ENCODE results near the gene NR2C2AP.

The NR2C2AP gene

DNA sequence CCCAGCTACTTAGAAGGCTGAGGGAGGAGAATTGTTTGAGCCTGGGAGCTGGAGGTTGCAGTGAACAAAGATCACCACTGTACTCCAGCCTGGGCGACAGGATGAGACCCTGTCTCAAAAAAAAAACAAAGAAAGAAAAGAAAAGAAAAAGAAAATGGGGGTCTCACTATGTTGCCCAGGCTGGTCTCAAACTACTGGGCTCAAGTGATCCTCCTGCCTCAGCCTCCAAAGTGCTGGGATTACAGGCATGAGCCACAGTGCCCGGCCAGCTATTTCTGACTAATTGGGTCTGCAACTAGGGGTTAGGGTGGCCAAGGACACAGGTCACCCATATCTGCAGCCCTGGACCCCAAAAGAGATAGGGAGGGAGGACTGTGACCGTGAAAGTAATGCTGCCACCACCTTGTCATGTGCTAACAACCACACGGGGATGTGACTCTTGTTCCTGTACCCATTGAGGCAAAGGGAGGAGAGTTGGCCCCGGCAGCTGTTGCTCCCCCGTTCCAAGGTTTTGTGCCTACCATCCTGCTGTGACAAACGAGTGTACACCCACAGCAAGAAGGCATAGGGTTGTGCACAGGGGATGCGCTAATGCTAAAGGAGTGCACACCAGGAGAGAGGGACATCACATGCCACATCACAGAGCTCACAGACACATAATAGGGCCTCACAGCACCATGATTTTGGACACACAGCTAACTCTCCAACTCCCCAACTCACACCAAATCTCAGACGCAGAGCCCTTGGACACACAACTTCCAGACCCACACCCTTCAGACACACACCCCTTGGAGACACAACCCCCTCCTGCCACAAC is 33.8 kb downstream of the NR2C2AP start:
- TF ChIP-seq, protein P1, sequence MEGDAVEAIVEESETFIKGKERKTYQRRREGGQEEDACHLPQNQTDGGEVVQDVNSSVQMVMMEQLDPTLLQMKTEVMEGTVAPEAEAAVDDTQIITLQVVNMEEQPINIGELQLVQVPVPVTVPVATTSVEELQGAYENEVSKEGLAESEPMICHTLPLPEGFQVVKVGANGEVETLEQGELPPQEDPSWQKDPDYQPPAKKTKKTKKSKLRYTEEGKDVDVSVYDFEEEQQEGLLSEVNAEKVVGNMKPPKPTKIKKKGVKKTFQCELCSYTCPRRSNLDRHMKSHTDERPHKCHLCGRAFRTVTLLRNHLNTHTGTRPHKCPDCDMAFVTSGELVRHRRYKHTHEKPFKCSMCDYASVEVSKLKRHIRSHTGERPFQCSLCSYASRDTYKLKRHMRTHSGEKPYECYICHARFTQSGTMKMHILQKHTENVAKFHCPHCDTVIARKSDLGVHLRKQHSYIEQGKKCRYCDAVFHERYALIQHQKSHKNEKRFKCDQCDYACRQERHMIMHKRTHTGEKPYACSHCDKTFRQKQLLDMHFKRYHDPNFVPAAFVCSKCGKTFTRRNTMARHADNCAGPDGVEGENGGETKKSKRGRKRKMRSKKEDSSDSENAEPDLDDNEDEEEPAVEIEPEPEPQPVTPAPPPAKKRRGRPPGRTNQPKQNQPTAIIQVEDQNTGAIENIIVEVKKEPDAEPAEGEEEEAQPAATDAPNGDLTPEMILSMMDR (IDR thresholded peaks at IDR 0.05; ENCODE audit: low read depth, low read length) = no peak
- no peak overlapping the region for H3K4me3 ChIP-seq (ENCODE audit: low read depth, low read length)

DNA sequence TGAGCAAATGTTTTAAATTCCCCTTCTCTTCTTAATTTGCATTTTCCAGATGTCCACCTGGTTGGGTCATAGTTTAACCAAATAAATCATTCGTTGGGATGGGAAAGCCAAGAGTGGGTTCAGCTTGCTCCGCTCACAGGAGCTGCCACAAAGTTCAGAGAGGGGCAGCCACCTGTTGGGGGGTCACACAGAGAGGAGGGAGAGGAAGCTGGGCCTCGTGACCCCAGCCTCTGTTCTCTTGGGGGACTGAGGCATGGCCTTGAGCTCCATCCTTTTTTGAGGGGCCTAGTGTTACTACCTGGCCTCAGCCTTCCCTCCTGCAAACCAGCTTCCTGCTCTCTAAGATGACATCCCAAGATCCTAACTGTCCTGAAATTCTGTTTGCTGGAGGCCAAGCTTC is 35.6 kb downstream of the NR2C2AP start:
- TF ChIP-seq, protein P1 (IDR thresholded peaks at IDR 0.05; ENCODE audit: low read depth, low read length) = no peak
- H3K4me3 ChIP-seq (ENCODE audit: low read depth, low read length) = no peak overlapping the region

DNA sequence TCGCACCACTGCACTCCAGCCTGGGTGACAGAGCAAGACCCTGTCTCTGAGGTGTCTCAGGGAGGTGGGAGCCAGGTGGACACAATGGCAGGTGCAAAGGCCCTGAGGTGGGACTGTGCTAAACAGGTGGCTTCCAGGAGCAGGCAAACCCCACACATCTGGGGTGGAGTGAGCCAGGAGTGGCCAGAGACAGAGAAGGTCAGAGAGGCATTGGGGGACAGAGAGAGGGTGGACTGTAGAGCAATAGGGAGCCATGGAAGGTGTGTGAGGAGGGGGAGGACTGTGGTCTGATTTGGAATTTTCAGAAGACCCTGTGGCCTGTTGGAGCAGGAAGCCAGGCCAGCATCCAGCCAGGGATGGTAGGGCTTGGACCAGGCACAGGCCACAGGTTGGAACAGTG is 37.8 kb downstream of the NR2C2AP start:
- TF ChIP-seq, protein P1 (IDR thresholded peaks at IDR 0.05; ENCODE audit: low read depth, low read length) = no peak
- no peak overlapping the region for H3K4me3 ChIP-seq (ENCODE audit: low read depth, low read length)

DNA sequence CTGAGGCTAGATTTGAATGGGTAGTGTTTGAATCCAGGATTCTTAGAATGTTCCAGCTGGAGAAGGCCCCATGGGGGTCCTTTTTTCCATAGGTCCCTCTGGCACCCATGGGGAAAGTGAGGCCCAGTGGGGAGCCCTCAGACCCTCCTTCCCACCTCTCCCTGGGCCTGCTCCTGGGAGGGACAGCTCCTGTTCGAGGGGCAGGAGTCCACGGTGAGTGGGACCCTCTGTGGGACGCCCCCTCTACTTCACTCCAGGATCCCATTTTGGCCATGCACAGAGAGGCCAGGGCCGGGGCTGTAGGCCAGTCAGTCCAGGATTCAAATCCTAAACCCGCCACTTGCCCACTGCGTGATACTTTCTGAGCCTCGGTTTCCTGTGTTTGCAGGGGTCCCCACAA is 40.7 kb downstream of the NR2C2AP start:
- TF ChIP-seq, protein P1 (IDR thresholded peaks at IDR 0.05; ENCODE audit: low read depth, low read length) = no peak
- H3K4me3 ChIP-seq (ENCODE audit: low read depth, low read length) = no peak overlapping the region

DNA sequence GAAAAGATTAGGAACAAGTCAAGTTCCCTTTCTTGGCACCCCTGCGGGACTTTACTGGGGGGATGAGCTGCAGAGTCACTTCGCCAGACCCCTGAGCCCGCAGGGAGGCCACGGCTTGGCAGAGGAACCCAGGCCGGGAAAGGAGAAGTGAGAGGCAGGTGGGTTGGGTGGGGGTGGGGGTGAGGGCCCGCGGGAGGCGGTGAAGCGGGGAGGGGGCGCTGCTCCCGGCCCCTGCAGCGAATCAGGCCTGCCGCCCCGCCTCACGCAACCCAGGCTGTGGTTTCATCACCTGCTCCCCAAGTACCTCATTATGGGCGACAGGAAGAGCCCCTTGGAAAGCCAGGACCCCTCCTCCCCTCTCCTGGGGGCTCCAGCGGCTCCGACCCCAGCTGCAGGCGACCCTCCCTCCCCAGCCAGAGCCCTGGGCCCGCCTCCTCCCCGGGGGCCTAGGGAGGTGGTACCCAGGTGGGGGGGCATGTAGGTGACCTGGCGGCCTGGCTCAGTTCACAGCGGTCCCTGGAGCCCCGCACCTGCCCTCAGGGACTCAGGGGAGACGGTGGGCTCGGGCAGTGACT is 42.7 kb downstream of the NR2C2AP start:
- H3K4me3 ChIP-seq (ENCODE audit: low read depth, low read length) = no peak overlapping the region
- TF ChIP-seq, protein P1 (IDR thresholded peaks at IDR 0.05; ENCODE audit: low read depth, low read length) = no peak

DNA sequence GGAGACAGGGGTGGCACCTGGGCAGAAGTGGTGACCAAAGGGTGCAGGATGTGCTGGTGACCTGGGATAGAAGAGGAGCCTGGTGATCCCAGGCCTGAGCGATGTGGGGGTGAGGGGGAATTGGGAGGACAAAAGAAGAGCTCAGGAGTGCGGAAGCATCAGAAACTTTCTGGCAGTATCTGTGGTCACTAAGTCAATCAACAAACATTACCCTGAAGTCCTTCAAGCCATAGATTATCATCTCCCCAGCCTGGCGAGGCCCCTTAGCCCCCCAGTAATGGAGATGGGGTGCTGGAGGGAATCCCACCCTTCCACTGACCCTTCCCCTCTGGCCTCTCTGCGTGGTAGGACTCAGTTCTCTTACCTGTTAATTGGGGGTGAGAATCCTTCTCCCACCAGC is 43.7 kb downstream of the NR2C2AP start:
- TF ChIP-seq, protein P1 (IDR thresholded peaks at IDR 0.05; ENCODE audit: low read depth, low read length) = no peak
- no peak overlapping the region for H3K4me3 ChIP-seq (ENCODE audit: low read depth, low read length)

DNA sequence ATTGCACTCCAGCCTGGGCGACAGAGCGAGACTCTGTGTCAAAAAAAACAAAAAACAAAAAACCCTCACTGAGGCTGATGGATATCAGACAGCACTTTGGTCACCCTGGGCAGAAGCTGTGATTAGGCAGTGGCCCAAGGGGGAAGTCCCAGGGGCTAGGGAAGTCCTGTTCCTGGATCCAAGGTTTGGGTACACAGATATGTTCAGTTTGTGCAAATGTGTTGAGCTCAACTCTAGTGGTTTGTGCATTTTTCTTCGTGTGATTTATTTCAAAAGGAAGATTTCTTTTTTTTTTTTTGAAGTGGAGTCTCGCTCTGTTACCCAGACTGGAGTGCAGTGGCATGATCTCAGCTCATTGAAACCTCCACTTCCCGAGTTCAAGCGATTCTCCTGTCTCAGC is 45.4 kb downstream of the NR2C2AP start:
- H3K4me3 ChIP-seq (ENCODE audit: low read depth, low read length) = no peak overlapping the region
- TF ChIP-seq, protein P1 (IDR thresholded peaks at IDR 0.05; ENCODE audit: low read depth, low read length) = no peak

Measured in WI38 (cell line).